GM23248 (cell line): ENCODE measurements around the gene MAP3K20. TPM values are rescaled to one million over a fixed set of nuclear protein-coding genes. Genes with fewer than 3 reads are reported as not detected.
"Not testable (repeated sequence)": the region's sequence is repeated elsewhere in the genome, so short reads cannot be mapped to it uniquely, and the experiment has no call there.

Experiments used
- DNase-seq: peaks from one replicate; pipeline ENCODE4 v3.0.0-alpha.2; 2015
- H2AFZ ChIP-seq: fragments of 200-600 bp; sonication (generic); 2 replicates; pipeline ENCODE4 v1.6.1; 2016; ENCODE audit warnings: antibody characterized with exemption
- H3F3A ChIP-seq: fragments of 200-600 bp; sonication (generic); 2 replicates; pipeline ENCODE4 v1.6.1; 2016; ENCODE audit warnings: mild to moderate bottlenecking, antibody characterized with exemption, mixed run types; ENCODE audit not compliant: insufficient read depth
- H3K27ac ChIP-seq: fragments of 200-600 bp; sonication (generic); 2 replicates; pipeline ENCODE4 v1.5.1; 2016; ENCODE audit warnings: mild to moderate bottlenecking
- H3K27me3 ChIP-seq: fragments of 200-600 bp; sonication (generic); replicated peaks from 2 replicates; pipeline ENCODE4 v1.6.1; 2016; ENCODE audit warnings: mild to moderate bottlenecking; ENCODE audit not compliant: insufficient read depth
- H3K36me3 ChIP-seq: fragments of 200-600 bp; sonication (generic); 2 replicates; pipeline ENCODE4 v1.6.1; 2016; ENCODE audit warnings: low read depth, mild to moderate bottlenecking
- H3K4me1 ChIP-seq: fragments of 200-600 bp; sonication (generic); 2 replicates; pipeline ENCODE4 v1.6.1; 2016; ENCODE audit warnings: mild to moderate bottlenecking; ENCODE audit not compliant: insufficient read depth
- H3K4me2 ChIP-seq: fragments of 200-600 bp; sonication (generic); one replicate; pipeline ENCODE4 v1.6.1; 2016; ENCODE audit warnings: mild to moderate bottlenecking; ENCODE audit not compliant: unreplicated experiment
- H3K4me3 ChIP-seq: fragments of 200-600 bp; sonication (generic); 2 replicates; pipeline ENCODE4 v1.5.1; 2016; ENCODE audit warnings: mild to moderate bottlenecking
- H3K79me2 ChIP-seq: fragments of 200-600 bp; sonication (generic); 2 replicates; pipeline ENCODE4 v1.6.1; 2016; ENCODE audit warnings: mild to moderate bottlenecking; ENCODE audit not compliant: insufficient read depth
- H3K9ac ChIP-seq: fragments of 200-600 bp; sonication (generic); 2 replicates; pipeline ENCODE4 v1.6.1; 2016; ENCODE audit warnings: mild to moderate bottlenecking
- H3K9me2 ChIP-seq: fragments of 200-600 bp; sonication (generic); 2 replicates; pipeline ENCODE4 v1.6.1; 2016; ENCODE audit warnings: mixed run types, mild to moderate bottlenecking, moderate library complexity; ENCODE audit not compliant: insufficient read depth
- H3K9me3 ChIP-seq: fragments of 200-600 bp; sonication (generic); one replicate; pipeline ENCODE4 v1.6.1; 2017; ENCODE audit warnings: low read depth
- H4K20me1 ChIP-seq: fragments of 200-600 bp; sonication (generic); 2 replicates; pipeline ENCODE4 v1.6.0; 2016; ENCODE audit not compliant: insufficient read depth
- EZH2 ChIP-seq: fragments of 200-600 bp; sonication (generic); IDR thresholded peaks from 2 replicates; pipeline ENCODE4 v1.6.1; 2018; ENCODE audit warnings: antibody characterized with exemption, mild to moderate bottlenecking; ENCODE audit not compliant: insufficient read depth, poor library complexity, severe bottlenecking
- EZH2phosphoT487 ChIP-seq: fragments of 200-600 bp; sonication (generic); IDR thresholded peaks from 2 replicates; pipeline ENCODE4 v1.6.1; 2018; ENCODE audit warnings: antibody characterized with exemption, moderate library complexity, mild to moderate bottlenecking, low read depth; ENCODE audit not compliant: insufficient read depth
- WGBS, 2 experiments: methylation state at CpG; one replicate each; pipeline ENCODE4 v1.1.6; 2015 to 2017; ENCODE audit warnings: low lambda C conversion rate in 2 of 2, low coverage in 1 of 2; ENCODE audit errors: missing lambda C conversion rate in 2 of 2; 5-methylcytosine and 5-hydroxymethylcytosine counted together
- in situ Hi-C: fragments of 300-500 bp; cut with MboI; formaldehyde crosslinking; loops from 2 replicates; pipeline ENCODE4 v1.15.0; 2020
- polyA plus RNA-seq: library from polyadenylated mRNA; unstranded; fragments of >200 nt; fragmentation: Nextera tagmentation; extraction: Ambion mirVana; gene quantifications from 2 replicates; pipeline ENCODE4 v1.2.1, GENCODE V29; 2016
- total RNA-seq: library from RNA; depleted of rRNA; stranded (reverse); fragments of >200 nt; shearing (Covaris generic); gene quantifications from 2 replicates; pipeline ENCODE4 v1.2.3, GENCODE V29; 2014

Gene MAP3K20
- total and polyA plus RNA-seq, 2 experiments from 2014 or later, result 55.0 to 68.9 TPM

DNA sequence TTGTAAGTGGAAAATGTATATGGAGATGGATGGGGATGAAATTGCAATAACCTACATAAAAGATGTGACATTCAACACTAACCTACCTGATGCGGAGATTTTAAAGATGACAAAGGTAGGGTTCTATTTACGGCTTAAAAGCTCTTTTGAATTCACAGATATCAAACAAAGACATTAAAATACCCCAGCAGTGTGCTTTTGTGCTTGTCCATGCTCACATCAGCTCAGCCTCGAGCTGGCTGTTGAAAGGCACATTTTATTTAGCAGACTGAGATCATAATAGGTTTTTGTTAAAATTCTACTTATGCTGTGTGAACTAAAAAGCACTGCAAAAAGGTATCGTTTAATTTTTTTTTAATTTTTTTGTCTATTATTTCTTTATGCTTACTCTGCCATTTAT, 183.1 kb downstream of the MAP3K20 start:
- Histone ChIP-seq H3K9ac (no peak overlapping the region), H3K36me3 (peaks cover 26% of the 10 kb centered on the region), H3K4me1 (no peaks in the 10 kb centered on the region), H3K9me3 (no peaks in the 10 kb centered on the region), H3K4me2 (no peak overlapping the region), H3K9me2 (no peaks in the 10 kb centered on the region), H3K27me3 (no peaks in the 10 kb centered on the region), H3K27ac (no peak overlapping the region), H4K20me1 (no peaks in the 10 kb centered on the region), H2AFZ (no peak overlapping the region), H3K4me3 (no peak overlapping the region), H3K79me2 (no peaks in the 10 kb centered on the region), H3F3A (no peaks in the 10 kb centered on the region)
- in situ Hi-C loops, result no loop called here
- WGBS, 2 experiments, result 96 to 99% methylated on average over 4 of the region's 4 CpGs
- no peak for TF ChIP-seq EZH2
- TF ChIP-seq EZH2phosphoT487, result no peak
- DNase-seq, result no peak

- H3K27me3 ChIP-seq, H3K9me3 ChIP-seq, H4K20me1 ChIP-seq, in situ Hi-C loops, H3K4me3 ChIP-seq, H3K27ac ChIP-seq, H3K4me1 ChIP-seq, H3K79me2 ChIP-seq, H2AFZ ChIP-seq, DNase-seq, H3K9ac ChIP-seq, H3K9me2 ChIP-seq, H3F3A ChIP-seq, H3K4me2 ChIP-seq: not testable (repeated sequence)
- H3K36me3 ChIP-seq, result peaks cover 31% of the 10 kb centered on the region
- 97 to 100% methylated on average over 5 of the region's 5 CpGs for WGBS, 2 experiments
These were observed 186.7 kb downstream of the MAP3K20 start for GRCh38 chr2:173262356-173262755.

DNA sequence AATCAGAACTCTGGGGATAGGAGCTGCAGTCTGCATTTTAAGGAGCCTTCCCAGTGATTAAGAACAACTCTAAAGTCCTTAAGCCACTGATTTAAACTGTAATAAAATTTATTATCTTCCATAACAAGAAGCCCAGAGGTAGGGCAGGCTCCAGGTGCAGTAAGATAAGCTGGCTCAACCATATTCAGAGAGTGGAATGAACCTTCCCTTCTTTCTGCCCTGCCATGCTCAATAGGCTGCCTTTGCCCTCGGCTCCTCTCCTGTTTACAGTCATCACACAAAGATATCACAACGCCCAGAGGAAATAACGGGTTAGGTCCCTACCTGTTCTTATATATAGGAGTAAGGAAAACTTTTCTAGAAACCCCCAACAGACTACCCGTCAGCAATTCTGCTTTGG, 188.5 kb downstream of the MAP3K20 start:
- in situ Hi-C loops, result no loop called here
- DNase-seq, result no peak

GRCh38 chr2:173264603-173265366, 189.1 kb downstream of the MAP3K20 start:
- no peaks in the 10 kb centered on the region for H3K27me3 ChIP-seq
- no peak overlapping the region for H3K4me2 ChIP-seq
- no peaks in the 10 kb centered on the region for H3K9me2 ChIP-seq
- no peak for DNase-seq
- in situ Hi-C loops, result no loop called here
- no peak overlapping the region for H3K27ac ChIP-seq
- TF ChIP-seq EZH2 (no peak), EZH2phosphoT487 (no peak)
- no peaks in the 10 kb centered on the region for H3K9me3 ChIP-seq
- peaks cover 18% of the 10 kb centered on the region for H3K36me3 ChIP-seq
- no peaks in the 10 kb centered on the region for H3F3A ChIP-seq
- no peaks in the 10 kb centered on the region for H3K4me1 ChIP-seq
- WGBS, 2 experiments, result 83 to 87% methylated on average over 14 of the region's 14 CpGs
- H3K4me3 ChIP-seq, result no peak overlapping the region
- H2AFZ ChIP-seq, result no peak overlapping the region
- H4K20me1 ChIP-seq, result no peaks in the 10 kb centered on the region
- no peak overlapping the region for H3K9ac ChIP-seq
- no peaks in the 10 kb centered on the region for H3K79me2 ChIP-seq

More for the DNA sequence above, 188.5 kb downstream of the MAP3K20 start:
- Histone ChIP-seq H3K27ac (no peak overlapping the region), H3K27me3 (no peaks in the 10 kb centered on the region), H2AFZ (no peak overlapping the region), H4K20me1 (no peaks in the 10 kb centered on the region), H3K9me3 (no peaks in the 10 kb centered on the region), H3F3A (no peaks in the 10 kb centered on the region), H3K36me3 (peaks cover 23% of the 10 kb centered on the region), H3K4me3 (no peak overlapping the region), H3K9me2 (no peaks in the 10 kb centered on the region), H3K4me2 (no peak overlapping the region), H3K79me2 (no peaks in the 10 kb centered on the region), H3K4me1 (no peaks in the 10 kb centered on the region), H3K9ac (no peak overlapping the region)
- 99 to 100% methylated on average over 4 of the region's 4 CpGs for WGBS, 2 experiments
- TF ChIP-seq EZH2phosphoT487 (no peak), EZH2 (no peak)
